ENCODE measurements around the gene CDX1.

DNA sequence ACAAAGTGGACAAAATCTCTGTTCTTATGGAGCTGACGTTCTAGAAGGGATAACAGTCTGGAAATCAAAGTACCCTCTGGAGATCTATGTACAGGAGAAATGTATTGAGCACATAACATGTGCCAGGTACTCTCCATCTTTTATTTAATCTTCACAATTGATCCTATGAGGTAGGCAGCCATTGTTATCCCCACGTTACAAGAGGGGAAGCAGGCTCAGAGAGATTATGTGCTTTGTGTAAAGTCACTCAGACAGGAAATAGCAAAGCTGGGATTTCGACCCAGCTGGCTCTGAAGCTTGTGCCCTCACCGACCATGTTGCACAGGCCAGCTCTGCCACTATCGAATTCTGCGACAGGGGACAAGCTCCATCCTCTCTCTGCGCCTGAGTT is 32.4 kb upstream of the CDX1 start:
- TF ChIP-seq, protein P1, sequence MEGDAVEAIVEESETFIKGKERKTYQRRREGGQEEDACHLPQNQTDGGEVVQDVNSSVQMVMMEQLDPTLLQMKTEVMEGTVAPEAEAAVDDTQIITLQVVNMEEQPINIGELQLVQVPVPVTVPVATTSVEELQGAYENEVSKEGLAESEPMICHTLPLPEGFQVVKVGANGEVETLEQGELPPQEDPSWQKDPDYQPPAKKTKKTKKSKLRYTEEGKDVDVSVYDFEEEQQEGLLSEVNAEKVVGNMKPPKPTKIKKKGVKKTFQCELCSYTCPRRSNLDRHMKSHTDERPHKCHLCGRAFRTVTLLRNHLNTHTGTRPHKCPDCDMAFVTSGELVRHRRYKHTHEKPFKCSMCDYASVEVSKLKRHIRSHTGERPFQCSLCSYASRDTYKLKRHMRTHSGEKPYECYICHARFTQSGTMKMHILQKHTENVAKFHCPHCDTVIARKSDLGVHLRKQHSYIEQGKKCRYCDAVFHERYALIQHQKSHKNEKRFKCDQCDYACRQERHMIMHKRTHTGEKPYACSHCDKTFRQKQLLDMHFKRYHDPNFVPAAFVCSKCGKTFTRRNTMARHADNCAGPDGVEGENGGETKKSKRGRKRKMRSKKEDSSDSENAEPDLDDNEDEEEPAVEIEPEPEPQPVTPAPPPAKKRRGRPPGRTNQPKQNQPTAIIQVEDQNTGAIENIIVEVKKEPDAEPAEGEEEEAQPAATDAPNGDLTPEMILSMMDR (IDR thresholded peaks at IDR 0.05): no peak
- no peak for TF ChIP-seq POLR2A (IDR thresholded peaks at IDR 0.05)
